GM20431 (cell line): ENCODE data around the gene RNU1-1.
"Not testable (repeated sequence)": the region's sequence is repeated elsewhere in the genome, so short reads cannot be mapped to it uniquely, and the experiment has no call there.

Experiments used
- in situ Hi-C: fragments of 300-500 bp; cut with MseI, MboI; formaldehyde crosslinking; loops from one replicate; pipeline ENCODE4 v1.15.0; 2020; ENCODE audit warnings: low sequenced_read_pairs; ENCODE audit not compliant: unreplicated experiment

The RNU1-1 gene

DNA sequence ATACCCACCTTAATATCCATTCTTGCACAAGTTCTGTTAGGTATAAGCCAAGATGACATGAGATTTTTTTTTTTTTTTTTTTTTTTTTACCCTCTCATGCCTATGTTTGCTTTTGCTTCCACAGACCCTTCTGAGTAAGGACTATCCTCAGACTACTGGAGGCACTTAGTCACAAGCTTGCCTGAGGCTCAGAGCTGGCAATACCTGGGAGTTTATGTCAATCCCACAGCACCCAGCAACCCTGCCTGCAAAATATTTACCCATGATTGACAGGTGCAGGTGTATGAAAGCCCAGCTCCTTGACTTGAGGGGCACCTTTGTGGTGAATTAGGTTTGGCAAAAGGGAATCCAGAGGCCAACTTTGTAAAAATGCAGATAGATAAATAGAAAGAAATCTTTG lies 11.7 kb upstream of the RNU1-1 start:
- in situ Hi-C loops = loop anchor here (10.0 kb wide), 1 partner anchor 79 kb away; no protein-coding TSS in a partner anchor

DNA sequence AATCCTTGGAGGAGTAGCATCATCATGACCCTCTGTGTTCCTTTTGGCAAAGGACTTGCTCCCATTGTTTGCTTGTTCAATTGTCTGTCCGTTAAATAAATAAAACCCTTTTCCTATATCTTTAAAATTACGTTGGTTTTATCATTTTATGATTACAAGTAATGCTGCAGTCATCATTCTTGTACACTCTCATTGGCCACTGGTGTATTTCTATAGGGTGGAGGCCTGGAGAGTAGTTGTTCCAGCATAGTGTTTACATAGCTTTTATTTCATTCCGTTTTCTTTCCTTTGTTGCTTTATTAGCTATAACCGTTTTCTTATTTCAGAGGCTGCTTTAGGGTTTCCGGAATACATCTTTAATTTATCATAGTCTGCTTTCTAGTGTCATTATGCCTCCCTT lies 7.6 kb upstream of the RNU1-1 start:
- in situ Hi-C loops = loop anchor here (10.0 kb wide), 1 partner anchor 83 kb away; no protein-coding TSS in a partner anchor

DNA sequence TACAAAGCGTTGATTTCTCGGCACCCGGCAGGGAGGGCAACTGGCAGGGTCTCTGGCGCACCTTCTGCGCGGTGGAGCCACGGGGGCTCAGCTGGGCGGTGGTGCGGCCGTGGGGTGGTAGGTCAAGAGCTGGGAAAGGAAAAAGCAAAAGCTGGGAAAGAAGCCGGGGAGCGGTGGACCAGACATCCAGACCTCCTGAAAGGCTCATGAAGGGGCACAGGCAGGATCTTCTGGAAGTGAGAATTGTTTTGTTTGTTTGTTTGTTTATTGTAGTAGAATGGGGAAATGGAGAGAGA lies 7.2 kb upstream of the RNU1-1 start:
- in situ Hi-C loops = loop anchor here (10.0 kb wide), 1 partner anchor 84 kb away; no protein-coding TSS in a partner anchor

DNA sequence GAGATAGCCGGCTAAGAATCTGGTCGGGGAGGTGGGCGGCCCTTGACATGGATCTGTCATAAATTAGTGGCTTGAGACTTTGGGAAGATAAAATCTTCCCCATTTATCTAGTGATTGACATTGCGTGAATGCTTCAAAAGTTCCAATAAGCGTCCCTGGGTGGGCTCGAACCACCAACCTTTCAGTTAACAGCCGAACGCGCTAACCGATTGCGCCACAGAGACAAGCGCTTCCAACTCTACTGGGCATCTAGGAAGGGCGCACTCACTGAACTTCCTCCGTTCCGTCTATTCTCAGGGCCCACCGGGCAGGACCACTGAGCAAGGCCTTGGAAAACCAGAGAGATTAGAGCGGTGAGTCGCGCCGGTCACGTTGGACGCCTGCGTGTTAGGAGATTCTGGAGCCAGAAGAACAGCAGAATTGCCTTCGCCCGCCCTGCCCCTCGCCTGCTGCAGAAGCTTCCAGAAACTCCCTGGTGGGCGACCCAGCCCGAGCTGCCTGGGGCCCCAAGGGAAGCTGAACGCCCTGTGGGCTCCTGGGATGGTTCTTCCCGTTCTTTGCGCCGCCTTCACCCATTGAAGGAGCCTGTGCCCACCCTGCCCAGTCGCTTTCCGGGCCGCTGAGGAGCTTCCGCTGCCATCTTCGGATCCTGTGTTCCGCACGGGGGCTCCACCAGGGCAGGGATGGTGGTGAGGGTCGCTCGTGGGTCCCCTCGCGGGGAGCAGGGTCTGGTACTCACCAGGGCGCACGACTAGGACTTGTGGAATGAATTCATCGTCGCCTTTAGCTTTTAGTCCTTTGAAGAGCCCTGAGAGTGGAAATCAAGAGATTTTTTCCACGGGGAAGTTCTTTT lies 6.6 kb upstream of the RNU1-1 start:
- in situ Hi-C loops = loop anchor here (10.0 kb wide), 1 partner anchor 84 kb away; no protein-coding TSS in a partner anchor

DNA sequence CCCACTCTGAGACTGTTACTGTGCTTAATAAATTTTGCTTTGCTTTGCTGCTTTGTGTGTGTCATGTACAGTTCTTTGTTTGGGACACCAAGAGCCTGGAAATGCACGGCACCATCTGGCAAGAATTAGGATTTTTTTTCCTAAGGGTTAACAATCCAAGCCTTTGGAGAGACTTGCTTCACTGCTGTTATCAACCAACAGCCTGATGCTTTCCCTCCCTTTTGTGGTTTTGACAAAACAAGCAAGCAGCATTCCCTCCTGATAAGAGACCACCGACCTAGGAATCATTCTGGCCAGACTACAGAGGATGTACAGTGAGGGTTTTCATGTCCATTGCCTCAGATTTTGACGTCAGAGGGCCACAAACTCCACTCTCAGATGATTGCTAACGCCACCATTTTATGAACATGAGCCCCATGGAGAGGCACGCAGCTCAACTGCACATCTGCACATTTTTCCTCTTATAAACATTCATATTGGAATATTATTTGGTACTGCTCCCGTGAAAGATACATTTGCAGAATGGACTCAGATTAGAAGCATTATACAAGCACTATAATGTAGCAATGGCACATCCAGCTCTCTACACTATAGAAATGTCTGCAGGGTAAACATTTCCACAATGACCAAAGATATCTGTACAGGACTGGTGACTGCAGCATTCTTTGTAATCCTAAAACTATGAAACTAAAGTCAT lies 5.3 kb upstream of the RNU1-1 start:
- in situ Hi-C loops = not testable (repeated sequence)

DNA sequence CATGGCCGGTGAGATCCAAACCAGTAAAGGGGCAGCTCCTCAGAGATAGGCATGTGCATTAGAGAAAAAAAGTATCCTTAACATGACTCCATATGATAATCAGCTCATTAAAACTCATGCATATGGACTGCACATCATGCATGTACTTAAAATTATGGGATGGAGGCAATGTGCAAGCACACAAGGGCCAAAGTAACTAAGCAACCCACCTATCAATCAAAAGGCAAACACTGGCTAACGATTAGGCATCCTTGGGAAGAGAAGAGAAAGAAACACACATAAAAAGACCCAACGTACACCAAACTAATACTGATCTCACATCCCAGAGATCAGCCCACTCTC lies 4.8 kb upstream of the RNU1-1 start:
- in situ Hi-C loops = not testable (repeated sequence)

DNA sequence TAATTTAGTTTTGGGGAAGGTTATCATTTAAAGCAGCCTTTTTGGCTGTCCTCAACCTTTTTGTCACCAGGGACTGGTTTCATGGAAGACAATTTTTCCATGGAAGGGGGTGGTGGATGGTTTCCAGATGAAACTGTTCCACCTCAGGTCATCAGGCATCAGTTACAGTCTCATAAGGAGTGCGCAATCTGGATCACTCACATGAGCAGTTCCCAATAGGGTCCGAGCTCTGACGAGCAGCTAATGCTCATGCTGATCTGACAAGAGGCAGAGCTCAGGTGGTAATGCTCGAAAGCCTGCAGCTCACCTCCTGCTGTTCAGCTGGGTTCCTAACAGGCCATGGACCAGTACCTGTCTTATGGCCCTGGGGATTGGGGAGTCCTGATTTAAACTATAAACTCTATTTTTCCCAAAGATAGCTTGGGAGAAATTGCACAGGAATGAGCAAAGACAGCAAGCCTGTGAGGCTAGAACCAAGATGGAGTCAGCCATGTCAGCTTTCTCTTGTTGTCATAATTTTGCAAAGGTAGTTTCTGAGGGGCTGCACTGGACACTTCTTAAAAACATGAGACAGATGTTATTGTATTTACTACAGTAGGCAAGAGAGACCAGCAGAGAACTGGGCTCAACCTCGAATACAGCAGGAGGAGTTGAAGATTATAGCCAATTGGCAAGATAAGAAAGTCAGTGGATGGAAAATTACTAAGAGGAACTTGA lies 2.8 kb upstream of the RNU1-1 start:
- in situ Hi-C loops = not testable (repeated sequence)

DNA sequence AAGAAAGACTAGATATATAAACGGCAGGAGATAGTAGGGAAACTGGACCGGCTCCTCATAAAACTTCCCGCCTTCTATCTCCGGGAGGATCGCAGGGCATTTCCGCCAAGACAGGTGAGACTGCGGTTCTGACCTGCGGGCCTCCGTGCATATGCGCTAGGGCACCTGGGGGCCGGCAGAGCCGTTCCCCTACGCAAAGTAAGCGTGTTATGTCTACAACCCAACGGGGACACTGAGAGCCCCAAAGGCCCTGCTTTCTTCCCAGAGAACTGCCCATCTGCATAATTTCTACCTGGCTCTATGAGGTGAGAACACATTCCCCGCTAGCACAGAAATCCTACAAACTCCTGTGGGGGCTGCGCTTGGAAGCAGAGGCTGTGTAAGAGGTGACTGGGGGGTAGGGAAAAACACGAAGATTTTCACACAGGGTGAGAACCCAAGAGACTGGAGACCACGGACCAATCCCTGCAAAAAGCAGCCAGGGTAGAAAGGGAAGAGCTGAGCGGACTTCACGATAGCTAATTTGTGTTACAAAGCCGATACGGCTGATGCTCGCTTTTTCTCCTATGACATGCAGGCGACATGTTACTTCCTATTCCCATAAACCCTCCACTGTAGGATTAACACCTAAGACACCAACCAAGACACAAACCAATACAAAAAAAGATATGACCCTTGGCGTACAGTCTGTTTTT lies 526 bp downstream of the RNU1-1 start:
- in situ Hi-C loops = not testable (repeated sequence)

DNA sequence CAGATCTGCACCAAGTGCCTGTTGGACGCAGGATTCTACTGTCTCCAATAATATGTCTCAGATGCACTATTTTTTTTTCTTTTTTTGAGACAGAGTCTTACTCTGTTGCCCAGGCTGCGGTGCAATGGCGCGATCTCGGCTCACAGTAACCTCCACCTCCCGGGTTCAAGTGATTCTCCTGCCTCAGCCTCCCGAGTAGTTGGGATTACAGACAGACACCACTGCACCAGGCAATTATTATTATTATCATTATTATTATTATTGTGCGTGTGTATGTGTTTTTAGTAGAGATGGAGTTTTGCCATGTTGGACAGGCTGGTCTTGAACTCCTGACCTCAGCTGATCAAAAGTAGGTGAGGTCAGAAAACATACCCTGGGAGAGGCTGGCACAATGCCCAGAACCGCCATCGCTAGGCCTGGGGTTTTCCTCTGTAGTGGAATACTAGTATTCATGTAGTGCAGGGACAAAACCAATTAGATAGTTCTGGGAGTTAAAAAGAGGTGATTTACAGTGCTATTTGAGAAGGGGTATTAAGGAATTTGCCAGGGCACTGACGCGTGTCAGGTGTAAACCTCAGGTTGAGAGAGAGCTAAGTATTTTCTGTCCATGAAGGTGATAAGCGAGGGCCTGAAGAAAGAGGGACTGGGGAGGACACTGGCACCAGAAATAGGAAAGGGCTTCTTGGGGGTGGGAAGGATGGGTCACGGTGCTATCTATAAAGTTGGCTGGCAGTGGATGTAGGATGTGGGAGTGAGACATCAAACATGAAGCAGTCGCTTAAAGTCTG lies 1.3 kb downstream of the RNU1-1 start:
- in situ Hi-C loops = not testable (repeated sequence)

DNA sequence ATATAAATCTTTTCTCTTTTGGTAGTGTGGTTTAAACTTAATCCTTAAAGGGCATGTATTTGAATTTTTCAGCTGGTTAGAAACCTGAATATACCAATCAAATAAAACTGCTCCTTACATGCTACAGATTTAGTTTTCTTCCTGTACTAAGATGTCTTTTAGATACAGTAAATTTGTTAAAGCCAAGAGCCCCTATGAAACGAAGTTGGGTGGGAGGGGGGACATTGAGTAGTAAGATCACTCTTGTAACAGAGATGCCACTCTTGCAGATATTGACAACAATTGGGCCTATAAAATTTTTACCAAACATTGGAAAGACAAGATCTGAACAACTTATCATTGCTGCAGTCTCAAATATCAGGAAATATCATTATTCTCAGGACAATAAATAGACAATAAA lies 2.2 kb downstream of the RNU1-1 start:
- in situ Hi-C loops = not testable (repeated sequence)

DNA sequence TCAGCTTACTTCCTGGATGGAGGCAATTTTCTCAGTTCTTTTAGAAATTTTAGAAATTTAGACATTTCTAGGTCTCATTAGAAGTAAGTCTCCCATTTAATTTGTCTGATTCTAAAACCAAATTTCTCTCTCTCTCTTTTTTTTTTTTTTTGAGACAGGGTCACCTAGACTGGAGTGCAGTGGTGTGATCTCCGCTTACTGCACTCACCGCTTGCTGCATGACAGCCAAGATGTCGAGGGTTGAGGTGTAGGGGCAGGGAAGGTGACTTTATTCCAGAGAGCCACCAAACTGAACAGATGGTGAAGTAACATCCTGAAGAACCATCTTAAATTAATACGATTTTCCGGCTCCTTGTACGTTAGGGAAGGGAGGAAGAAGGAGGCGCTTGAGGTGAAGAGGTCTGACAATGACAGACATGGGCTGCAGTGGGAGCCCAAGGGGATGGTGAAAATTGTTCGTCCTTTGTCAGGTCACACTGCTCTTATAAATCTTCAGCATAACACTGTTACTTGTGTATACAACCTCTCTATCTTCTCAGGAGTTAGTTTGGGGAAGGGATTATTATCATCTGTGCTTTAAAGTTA lies 5.1 kb downstream of the RNU1-1 start:
- in situ Hi-C loops = not testable (repeated sequence)

DNA sequence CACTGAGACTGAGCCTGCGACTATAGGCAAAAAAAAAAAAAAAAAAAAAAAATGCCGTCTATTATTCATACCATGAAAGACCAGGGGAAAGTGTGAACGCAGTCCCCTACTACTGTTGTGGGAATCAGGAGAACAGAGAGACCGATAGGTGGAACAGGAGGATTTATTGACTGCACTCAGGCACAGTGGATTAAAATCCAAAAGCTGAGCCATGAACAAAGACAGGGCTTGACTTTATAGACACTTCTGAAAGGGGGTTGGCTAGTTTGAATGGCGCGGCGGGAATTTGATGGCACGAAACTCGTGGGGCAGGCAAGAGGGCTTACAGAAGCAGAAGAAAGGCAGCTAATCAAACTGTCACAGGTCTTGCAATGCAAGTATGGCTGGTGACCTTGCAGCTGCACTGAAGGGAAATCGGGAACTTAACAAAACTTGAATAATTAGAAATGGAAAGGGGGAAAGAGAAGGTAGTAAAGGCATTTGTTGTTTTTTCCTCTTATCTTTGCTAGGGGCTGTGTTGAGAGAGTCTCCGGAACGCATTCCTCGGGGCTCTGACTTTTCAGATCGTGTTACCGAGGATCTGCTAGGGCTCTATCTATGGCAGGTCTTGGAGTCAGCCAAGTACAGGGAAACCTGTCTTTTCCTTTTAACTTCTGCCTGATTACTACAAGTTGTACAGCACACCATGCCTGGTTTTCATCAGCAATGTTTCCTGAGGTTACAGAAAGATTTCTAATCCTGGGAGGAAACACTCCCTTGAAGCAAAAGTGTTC lies 7.5 kb downstream of the RNU1-1 start:
- in situ Hi-C loops = not testable (repeated sequence)

DNA sequence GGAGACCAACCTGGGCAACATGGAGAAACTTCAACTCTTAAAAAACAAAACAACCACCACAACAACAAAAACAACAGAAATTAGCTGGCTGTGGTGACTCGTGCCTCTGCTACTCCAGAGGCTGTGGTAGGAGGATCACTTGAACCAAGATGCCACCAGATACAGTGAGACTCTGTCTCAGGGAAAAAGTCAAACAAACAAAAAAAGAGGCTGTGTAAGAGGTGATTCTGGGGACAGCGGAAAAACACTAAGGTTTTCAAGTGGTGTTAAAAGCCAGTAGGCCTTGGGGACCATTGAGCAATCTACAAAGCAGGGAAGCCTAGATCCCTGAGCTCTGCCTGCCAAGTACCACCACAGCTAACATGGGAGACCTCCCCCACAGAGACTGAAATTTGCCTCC lies 8.2 kb downstream of the RNU1-1 start:
- in situ Hi-C loops = not testable (repeated sequence)

DNA sequence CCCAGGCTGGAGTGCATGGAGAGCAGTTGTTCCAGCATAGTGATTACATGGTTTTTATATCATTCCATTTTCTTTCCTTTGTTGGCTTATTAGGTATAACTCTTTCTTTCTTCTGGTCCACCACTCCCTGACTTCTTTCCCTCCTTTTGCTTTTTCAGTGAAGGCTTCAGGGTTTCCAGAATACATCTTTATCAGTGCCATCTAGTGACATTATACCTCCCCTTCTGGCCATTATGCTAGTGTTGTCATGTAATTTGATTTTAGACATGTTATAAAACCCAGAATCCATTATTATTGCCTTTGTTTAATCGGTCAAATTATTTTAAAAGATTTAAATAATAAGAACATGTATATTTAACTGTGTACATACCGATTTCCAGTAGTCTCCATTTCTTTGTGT lies 10.6 kb downstream of the RNU1-1 start:
- in situ Hi-C loops = no loop called here

DNA sequence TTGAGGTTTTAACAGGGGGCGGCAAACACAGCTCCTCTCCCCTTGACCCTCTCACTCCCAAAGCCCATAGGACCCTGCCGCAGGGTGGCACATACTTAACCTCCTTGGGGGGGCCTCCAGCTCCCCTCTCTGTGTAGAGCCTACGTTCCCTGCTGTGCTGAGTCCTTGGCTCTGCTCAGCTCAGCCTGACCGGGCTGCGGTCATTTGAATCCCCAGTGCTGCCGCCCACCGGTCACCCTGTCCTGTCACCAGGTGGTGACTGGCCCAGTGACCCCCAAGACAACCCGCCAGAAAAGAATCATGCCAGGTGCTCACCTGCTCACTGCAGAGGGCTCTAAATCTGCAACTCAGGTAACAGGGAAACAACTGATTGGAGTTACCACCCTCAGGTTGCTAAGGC lies 12.6 kb downstream of the RNU1-1 start:
- in situ Hi-C loops = not testable (repeated sequence)

DNA sequence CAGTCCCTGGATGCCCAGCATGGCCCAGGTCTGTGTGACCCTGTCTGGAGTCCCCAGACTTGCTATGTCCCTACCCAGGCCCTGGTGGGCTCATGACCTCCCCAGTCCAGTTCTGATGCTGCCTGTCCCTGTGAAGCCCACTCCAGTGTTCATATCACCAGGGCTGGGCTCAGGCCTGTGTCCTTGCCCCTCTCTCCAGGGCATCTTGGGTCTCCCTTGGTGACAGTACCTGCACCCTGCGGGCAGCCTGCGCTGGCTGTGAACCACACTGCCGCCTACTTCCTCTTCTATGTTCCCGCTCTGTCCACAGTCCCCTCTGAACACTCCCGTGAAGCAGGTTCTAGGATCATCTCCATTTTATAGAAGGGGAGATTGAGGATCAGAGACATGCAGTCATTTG lies 13.1 kb downstream of the RNU1-1 start:
- in situ Hi-C loops = not testable (repeated sequence)

DNA sequence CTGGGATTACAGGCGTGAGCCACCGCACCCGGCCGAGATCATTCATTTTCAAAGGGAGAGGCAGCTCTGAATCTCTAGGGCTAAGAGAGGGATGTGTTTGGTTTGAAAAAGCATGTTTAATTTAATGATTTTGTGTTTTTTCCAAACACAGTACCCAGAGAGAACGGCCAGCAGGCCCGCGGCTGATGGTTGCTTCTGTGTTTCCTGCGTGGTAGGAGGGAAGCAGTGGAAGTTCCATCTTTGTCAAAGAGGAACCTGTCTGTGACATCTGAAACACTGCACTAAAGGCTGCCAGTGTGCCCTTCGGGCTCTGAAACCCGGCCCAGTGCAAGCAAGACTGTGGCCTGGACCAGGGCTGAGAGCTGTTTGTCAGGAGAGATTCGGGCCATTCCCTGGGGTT lies 13.6 kb downstream of the RNU1-1 start:
- in situ Hi-C loops = not testable (repeated sequence)

DNA sequence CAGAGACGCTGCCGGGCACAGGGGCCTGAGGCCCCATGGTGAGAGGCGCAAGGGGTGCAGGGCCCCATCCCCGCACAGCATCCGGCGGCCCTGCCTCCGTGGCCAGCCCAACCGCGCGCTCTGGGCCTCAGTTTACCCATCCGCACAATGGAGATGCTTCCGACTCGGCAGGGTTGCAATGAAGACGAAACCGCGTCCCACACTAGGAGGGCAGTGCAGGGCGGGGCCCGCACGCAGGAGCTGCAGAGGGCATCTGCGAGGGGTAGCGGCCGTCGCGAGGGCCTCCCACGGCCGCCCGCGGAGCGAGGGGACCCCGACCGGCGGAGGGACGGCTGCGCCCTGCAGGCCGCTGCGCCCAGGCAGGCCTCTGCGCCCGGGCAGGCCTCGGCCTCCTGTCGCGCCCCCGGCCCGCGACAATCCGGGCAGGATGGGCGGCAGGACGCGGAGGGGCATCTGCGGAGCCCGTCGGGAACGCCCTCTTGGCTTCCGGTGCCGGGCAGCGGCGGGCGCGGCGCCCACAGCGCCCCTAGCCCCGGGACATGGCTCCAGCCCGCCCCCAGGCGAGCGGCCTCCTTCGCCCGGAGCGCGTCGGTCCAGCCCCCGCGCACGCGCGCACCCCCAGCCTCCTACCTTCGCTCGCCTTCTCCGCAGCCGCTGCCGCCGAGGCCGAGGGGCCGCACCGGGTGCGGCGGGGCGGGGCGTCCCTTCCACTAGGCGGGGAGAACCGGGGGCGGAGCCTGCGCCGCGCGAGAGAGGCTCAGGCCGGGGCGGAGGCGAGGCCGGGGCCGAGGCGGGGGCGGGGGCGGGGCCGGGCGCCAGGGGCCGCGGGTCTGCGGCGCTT lies 15.3 kb downstream of the RNU1-1 start:
- in situ Hi-C loops = no loop called here
